Measurements from ENCODE around the gene PIGL.

- TF ChIP-seq CTCF (IDR thresholded peaks at IDR 0.05; ENCODE audit: borderline replicate concordance, extremely low read depth, low read length, poor library complexity, severe bottlenecking) (no peak), EZH2 (IDR thresholded peaks at IDR 0.05; ENCODE audit: borderline replicate concordance, low read depth, low read length, severe bottlenecking) (no peak)
These were observed 72.0 kb downstream of the PIGL start for GRCh38 chr17:16288860-16289571.
